GM12878 (cell line): ENCODE results near the gene COQ8B.

Experiments
- CHD1 ChIP-seq: IDR thresholded peaks from 2 replicates; pipeline ENCODE4 v1.6.1; 2012; ENCODE audit warnings: low read depth, low read length, improper control_type of control experiment
- HDGF ChIP-seq: fragments of 450-650 bp; IDR thresholded peaks from 2 replicates; pipeline ENCODE4 v1.6.1; 2016; ENCODE audit warnings: antibody characterized with exemption
- NBN ChIP-seq: fragments of 450-650 bp; IDR thresholded peaks from 2 replicates; pipeline ENCODE4 v1.6.1; 2016
- PKNOX1 ChIP-seq: fragments of 450-650 bp; IDR thresholded peaks from 2 replicates; pipeline ENCODE4 v1.6.1; 2016; ENCODE audit warnings: mild to moderate bottlenecking
- POLR2A ChIP-seq: IDR thresholded peaks from 2 replicates; pipeline ENCODE4 v1.6.1; 2011; ENCODE audit warnings: low read depth, mild to moderate bottlenecking, low read length
- TF ChIP-seq, protein P1 (sequence below): IDR thresholded peaks from 2 replicates; pipeline ENCODE4 v1.6.1; 2011; ENCODE audit warnings: low read depth, low read length, improper control_type of control experiment, borderline replicate concordance

DNA sequence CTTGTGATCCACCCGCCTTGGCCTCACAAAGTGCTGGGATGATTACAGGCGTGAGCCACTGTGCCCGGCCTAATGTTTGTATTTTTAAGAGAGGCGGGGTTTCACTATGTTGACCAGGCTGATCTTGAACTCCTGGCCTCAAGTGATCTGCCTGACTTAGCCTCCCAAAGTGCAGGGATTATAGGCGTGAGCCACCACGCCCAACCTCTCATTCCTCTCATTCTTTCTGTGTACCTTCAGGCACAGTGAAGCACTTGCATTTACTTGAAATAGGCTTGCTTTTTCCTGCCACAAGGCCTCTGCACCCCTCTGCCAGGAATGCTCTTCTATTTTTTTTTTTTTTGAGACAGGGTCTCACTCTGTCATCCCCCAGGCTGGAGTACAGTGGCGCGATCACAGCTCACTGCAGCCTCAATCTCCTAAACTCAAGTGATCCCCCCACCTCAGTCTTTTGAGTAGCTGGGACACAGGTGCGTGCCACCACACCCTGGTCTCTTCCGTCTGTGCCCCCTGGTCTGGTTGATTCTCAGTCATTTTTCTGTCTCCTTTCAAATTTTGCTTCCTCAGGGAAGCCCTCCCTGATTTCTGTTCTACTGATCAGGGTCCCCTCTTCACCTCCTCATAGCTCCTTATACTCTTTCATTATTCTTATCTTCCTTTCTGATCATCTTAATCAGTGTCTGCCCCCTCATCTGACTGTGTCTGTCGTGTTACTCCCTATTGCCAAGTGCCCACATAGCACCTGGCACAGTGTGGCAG, 18.5 kb upstream of the COQ8B start:
- TF ChIP-seq HDGF, result no peak
- no peak for TF ChIP-seq CHD1
- TF ChIP-seq, protein P1, sequence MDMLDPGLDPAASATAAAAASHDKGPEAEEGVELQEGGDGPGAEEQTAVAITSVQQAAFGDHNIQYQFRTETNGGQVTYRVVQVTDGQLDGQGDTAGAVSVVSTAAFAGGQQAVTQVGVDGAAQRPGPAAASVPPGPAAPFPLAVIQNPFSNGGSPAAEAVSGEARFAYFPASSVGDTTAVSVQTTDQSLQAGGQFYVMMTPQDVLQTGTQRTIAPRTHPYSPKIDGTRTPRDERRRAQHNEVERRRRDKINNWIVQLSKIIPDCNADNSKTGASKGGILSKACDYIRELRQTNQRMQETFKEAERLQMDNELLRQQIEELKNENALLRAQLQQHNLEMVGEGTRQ, result no peak
- no peak for TF ChIP-seq PKNOX1
- no peak for TF ChIP-seq POLR2A
- no peak for TF ChIP-seq NBN
